HepG2 (cell line): Measurements from ENCODE around the gene CYB5A. TPM values are rescaled to one million over a fixed set of nuclear protein-coding genes. Genes with fewer than 3 reads are reported as not detected.
A peak's percentile ranks its signal among the peaks of the same experiment; 100 is the strongest.

ENCODE experiments used
- BRD4 ChIP-seq: sonication (generic); formaldehyde crosslinking; IDR thresholded peaks from 2 replicates; pipeline ENCODE4 v1.4.0; 2020; ENCODE audit warnings: missing genetic modification reagents
- CHD4 ChIP-seq: fragments of 200-600 bp; sonication (generic); IDR thresholded peaks from 2 replicates; pipeline ENCODE4 v1.7.0; 2017; ENCODE audit warnings: mild to moderate bottlenecking, low read length, borderline replicate concordance
- EZH2 ChIP-seq: conservative IDR thresholded peaks from 2 replicates; pipeline ENCODE4 v1.6.1; 2012; ENCODE audit warnings: mild to moderate bottlenecking, low read depth, low read length, moderate library complexity
- GLI4 ChIP-seq: sonication (generic); formaldehyde crosslinking; IDR thresholded peaks from 2 replicates; pipeline ENCODE4 v1.5.1; 2020; ENCODE audit warnings: missing genetic modification reagents, mild to moderate bottlenecking, moderate library complexity, borderline replicate concordance
- GRHL1 ChIP-seq: sonication (generic); formaldehyde crosslinking; conservative IDR thresholded peaks from 2 replicates; pipeline ENCODE4 v1.8.0; 2022; ENCODE audit warnings: missing genetic modification reagents
- HHEX ChIP-seq: IDR thresholded peaks from 2 replicates; pipeline ENCODE4 v1.6.1; 2016; ENCODE audit warnings: control low read depth
- MLX ChIP-seq: IDR thresholded peaks from 2 replicates; pipeline ENCODE4 v1.6.1; 2016
- NCOA1 ChIP-seq: sonication (generic); formaldehyde crosslinking; IDR thresholded peaks from 2 replicates; pipeline ENCODE4 v1.9.0; 2021; ENCODE audit warnings: missing genetic modification reagents
- NFRKB ChIP-seq: fragments of 450-650 bp; IDR thresholded peaks from 2 replicates; pipeline ENCODE4 v1.6.1; 2017
- NONO ChIP-seq, 2 experiments: fragments of 450-650 bp in 1 of 2; sonication (generic) in 1 of 2; formaldehyde crosslinking in 1 of 2; IDR thresholded peaks in 1 of 2; conservative IDR thresholded peaks in 1 of 2; 2 replicates each; pipeline versions ENCODE4 v1.6.1 to v1.8.0; 2017 to 2022; ENCODE audit warnings: mild to moderate bottlenecking in 1 of 2, missing genetic modification reagents in 1 of 2, moderate library complexity in 1 of 2
- POLR2AphosphoS5 ChIP-seq: IDR thresholded peaks from 2 replicates; pipeline ENCODE4 v1.6.1; 2012; ENCODE audit warnings: low read depth, low read length
- SMARCE1 ChIP-seq: fragments of 450-650 bp; IDR thresholded peaks from 2 replicates; pipeline ENCODE4 v1.6.1; 2017; ENCODE audit warnings: borderline replicate concordance
- UBTF ChIP-seq: sonication (generic); formaldehyde crosslinking; IDR thresholded peaks from 2 replicates; pipeline ENCODE4 v1.4.0; 2020; ENCODE audit warnings: mild to moderate bottlenecking, missing genetic modification reagents
- ZBTB33 ChIP-seq: sonication (generic); formaldehyde crosslinking; IDR thresholded peaks from 2 replicates; pipeline ENCODE4 v1.4.0; 2020; ENCODE audit warnings: missing genetic modification reagents
- ZFY ChIP-seq: sonication (generic); formaldehyde crosslinking; IDR thresholded peaks from 2 replicates; pipeline ENCODE4 v1.4.0; 2020; ENCODE audit warnings: missing genetic modification reagents
- ZIK1 ChIP-seq: sonication (generic); formaldehyde crosslinking; IDR thresholded peaks from 2 replicates; pipeline ENCODE4 v1.5.0; 2020; ENCODE audit warnings: mild to moderate bottlenecking, low read depth, missing genetic modification reagents, borderline replicate concordance
- ZNF20 ChIP-seq: sonication (generic); formaldehyde crosslinking; IDR thresholded peaks from 2 replicates; pipeline ENCODE4 v1.4.0; 2020; ENCODE audit warnings: mild to moderate bottlenecking, moderate library complexity, missing genetic modification reagents
- ZNF331 ChIP-seq: sonication (generic); formaldehyde crosslinking; IDR thresholded peaks from 2 replicates; pipeline ENCODE4 v1.4.0; 2020; ENCODE audit warnings: missing genetic modification reagents
- ZNF562 ChIP-seq: sonication (generic); formaldehyde crosslinking; IDR thresholded peaks from 2 replicates; pipeline ENCODE4 v1.8.0; 2022; ENCODE audit warnings: missing genetic modification reagents, borderline replicate concordance
- ZNF598 ChIP-seq: sonication (generic); formaldehyde crosslinking; IDR thresholded peaks from 2 replicates; pipeline ENCODE4 v1.5.1; 2020; ENCODE audit warnings: mild to moderate bottlenecking, missing genetic modification reagents, borderline replicate concordance
- ZNF724P ChIP-seq: sonication (generic); formaldehyde crosslinking; IDR thresholded peaks from 2 replicates; pipeline ENCODE4 v1.8.0; 2022; ENCODE audit warnings: missing genetic modification reagents, borderline replicate concordance
- ZNF775 ChIP-seq: sonication (generic); formaldehyde crosslinking; IDR thresholded peaks from 2 replicates; pipeline ENCODE4 v1.4.0; 2020; ENCODE audit warnings: missing genetic modification reagents, mild to moderate bottlenecking, moderate library complexity, borderline replicate concordance
- ZNF841 ChIP-seq: sonication (generic); formaldehyde crosslinking; IDR thresholded peaks from 2 replicates; pipeline ENCODE4 v1.8.1; 2023; ENCODE audit warnings: missing genetic modification reagents, borderline replicate concordance
- ZSCAN22 ChIP-seq: sonication (generic); formaldehyde crosslinking; IDR thresholded peaks from 2 replicates; pipeline ENCODE4 v1.4.0; 2020; ENCODE audit warnings: mild to moderate bottlenecking, missing genetic modification reagents
- polyA plus RNA-seq, 8 experiments: library from polyadenylated mRNA; depleted of rRNA in 3 of 8; stranded (reverse) in 7 of 8; unstranded in 1 of 8; fragments of >200 nt; fragmentation: Illumina TruSeq in 4 of 8; extraction: Trizol in 4 of 8; gene quantifications; 2 replicates each; pipeline versions ENCODE4 v1.2.1 to v1.2.3, GENCODE V29; 2011 to 2016; ENCODE audit warnings: low read depth in 4 of 8, missing spikeins in 1 of 8, mixed read lengths in 1 of 8; ENCODE audit not compliant: insufficient read depth in 1 of 8
- total RNA-seq, 5 experiments: library from RNA; depleted of rRNA; stranded (reverse); fragments of >200 nt; fragmentation: Illumina TruSeq; extraction: Trizol; gene quantifications; 2 replicates each; pipeline ENCODE4 v1.2.3, GENCODE V29; 2016; ENCODE audit warnings: low read depth in 1 of 5

The CYB5A gene
- total and polyA plus RNA-seq, 2 of the 13 experiments (the other 11 are each of a cell fraction or from before 2014, with no cell fraction given), result 215 to 356 TPM

GRCh38 chr18:74291771-74292540 is at the start of gene CYB5A (continued):
- TF ChIP-seq ZBTB33 (CRISPR knock-in tag) (no peak), UBTF (CRISPR knock-in tag) (no peak), ZNF598 (CRISPR knock-in tag) (no peak), NFRKB (no peak), BRD4 (no peak; the same call in 1 of the 2 replicates), ZNF775 (CRISPR knock-in tag) (no peak), ZNF20 (CRISPR knock-in tag) (no peak), GRHL1 (CRISPR knock-in tag) (no peak), GLI4 (CRISPR knock-in tag) (no peak), NCOA1 (peak; percentile 96), ZIK1 (CRISPR knock-in tag) (no peak), ZSCAN22 (CRISPR knock-in tag) (no peak), ZNF562 (no peak), ZNF841 (no peak), ZNF724P (CRISPR knock-in tag) (peak; percentile 28; the same call in 1 of the 2 replicates), ZNF331 (CRISPR knock-in tag) (peak; percentile 89), HHEX (CRISPR knock-in tag) (no peak), POLR2AphosphoS5 (peak; percentile 69), ZFY (no peak; the same call in 1 of the 2 replicates), NONO (IDR thresholded peaks at IDR 0.05) (no peak), NONO (CRISPR knock-in tag; conservative IDR thresholded peaks at IDR 0.05) (peak; percentile 70), CHD4 (no peak), EZH2 (no peak), MLX (CRISPR knock-in tag) (no peak; the same call in 1 of the 2 replicates), SMARCE1 (no peak)
